Dedifferentiated amniotic fluid mesenchymal stem cell (primary cell): Measurements from ENCODE around the gene ERH.
"Not testable (repeated sequence)": the region's sequence is repeated elsewhere in the genome, so short reads cannot be mapped to it uniquely, and the experiment has no call there.

Experiments
- DNase-seq: peaks from one replicate; pipeline ENCODE4 v3.0.0-alpha.2; 2016; ENCODE audit errors: extremely low spot score

Gene ERH

DNA sequence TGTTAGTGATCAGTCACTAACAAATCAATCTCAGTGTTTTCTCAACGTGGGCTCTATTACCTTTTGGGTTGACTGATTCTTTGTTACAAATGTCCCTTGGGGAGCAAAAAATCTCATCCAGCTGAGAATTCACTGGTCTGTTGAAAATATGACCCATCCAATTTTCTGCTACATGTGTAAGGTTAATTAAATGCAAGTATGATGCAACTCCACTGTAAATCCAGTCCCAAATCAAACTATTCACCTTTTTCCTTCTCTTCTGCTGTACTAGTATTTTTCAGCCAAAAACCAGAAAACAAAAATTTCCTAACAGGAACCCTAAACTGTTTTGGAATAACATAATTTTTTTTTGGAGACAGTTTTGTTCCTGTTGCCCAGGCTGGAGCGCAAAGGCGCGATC is 2.2 kb downstream of the ERH start:
- DNase-seq = peak; percentile 21

DNA sequence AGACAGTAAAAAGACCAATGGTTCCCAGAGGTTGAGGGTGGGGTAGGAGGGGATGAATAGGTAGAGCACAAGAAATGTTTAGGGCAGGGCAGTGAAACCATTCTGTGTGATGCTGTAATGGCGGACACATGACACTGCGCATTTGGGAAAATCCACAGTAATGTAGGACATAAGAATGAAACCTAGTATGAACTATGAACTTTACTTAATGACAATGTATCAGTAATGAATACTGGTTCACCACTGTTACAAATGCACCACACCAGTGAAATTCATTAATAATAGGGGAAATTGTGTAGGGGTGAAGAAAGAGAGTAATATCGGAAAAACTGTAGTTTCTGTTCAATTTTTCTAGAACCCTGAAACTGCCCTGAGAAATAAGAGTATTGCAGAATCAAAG is 5.6 kb downstream of the ERH start:
- no peak for DNase-seq

DNA sequence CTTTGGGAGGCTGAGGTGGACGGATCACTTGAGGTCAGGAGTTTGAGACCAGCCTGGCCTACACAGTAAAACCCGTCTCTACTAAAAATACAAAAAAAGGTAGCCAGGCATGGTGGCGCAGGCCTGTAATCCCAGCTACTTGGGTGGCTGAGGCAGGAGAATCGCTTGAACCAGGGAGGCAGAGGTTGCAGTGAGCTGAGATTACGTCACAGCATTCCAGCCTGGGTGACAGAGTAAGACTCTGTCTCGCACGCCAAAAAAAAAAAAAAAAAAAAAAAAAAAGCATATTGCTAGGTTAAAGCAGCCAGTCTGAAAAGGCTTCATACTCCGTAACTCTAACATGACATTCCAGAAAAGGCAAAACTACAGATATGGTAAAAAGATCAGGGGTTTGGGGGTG is 6.7 kb downstream of the ERH start:
- DNase-seq = not testable (repeated sequence)

DNA sequence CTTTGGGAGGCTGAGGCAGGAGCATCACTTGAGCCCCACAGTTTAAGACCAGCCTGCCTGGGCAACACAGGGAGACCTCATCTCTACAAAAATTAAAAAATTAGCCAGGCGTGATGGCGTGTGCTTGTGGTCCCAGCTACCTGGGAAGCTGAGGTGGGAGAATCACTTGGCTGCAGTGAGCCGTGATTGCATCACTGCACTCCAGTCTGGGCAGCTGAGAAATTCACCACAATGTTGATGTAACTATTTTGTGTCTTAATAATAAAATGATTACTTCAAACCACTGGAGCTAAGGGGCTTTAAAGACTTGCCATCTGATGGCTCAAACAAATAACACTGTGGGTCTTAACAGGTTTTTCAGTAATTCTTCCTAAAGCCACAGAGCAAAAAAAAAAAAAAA is 10.8 kb downstream of the ERH start:
- DNase-seq = no peak

DNA sequence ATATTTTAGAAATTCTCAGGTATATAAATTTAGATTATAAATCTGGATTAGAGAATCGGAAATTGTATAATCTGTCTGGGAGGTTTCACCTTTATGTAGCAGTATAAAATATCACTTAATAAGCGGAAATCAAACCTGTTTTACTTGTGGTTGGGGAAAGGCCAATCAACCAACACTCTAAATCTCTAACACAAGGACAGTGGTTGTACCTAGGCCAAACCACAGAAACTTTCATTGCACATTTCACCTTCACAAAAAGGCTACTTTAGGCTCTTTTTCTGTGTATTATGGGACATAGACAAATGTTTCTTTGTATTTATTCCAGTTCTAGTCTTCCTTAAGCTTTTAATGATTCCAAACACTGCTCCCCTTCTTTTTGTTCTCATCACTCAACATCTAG is 19.8 kb downstream of the ERH start:
- no peak for DNase-seq

DNA sequence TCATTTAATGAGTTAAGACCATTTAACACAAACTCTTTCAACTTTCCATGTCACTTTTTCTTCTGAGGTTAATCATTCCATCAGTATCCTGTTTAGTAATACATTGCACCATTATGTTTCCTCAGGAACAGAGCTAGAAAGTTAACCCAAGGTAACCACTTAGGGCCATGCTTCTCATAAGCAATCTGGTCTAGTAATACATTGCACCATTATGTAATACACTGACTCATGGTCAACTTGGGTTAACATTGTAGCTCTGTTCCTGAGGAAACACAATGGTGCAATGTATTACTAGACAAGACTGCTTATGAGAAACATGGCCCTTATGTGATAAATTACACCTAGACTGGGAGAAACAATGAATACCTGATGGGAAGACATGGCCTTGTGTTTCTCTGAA is 21.7 kb downstream of the ERH start:
- DNase-seq = no peak

DNA sequence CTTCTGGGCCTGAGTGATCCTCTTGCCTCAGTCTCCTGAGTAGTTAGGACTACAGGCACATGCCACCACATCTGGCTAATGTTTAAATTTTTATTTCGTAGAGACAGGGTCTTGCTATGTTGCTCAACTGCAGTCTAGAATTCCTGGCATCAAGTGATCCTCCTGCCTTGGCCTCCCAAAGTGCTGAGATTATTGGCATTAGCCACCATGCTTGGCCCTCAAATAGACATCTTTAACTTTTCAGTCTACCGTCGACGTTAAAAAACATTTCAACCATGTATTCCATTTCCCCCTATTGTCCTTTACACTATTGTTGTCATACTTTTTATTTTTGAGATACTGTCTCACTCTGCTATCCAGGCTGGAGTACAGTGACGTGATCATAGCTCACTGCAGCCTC is 22.4 kb downstream of the ERH start:
- no peak for DNase-seq

DNA sequence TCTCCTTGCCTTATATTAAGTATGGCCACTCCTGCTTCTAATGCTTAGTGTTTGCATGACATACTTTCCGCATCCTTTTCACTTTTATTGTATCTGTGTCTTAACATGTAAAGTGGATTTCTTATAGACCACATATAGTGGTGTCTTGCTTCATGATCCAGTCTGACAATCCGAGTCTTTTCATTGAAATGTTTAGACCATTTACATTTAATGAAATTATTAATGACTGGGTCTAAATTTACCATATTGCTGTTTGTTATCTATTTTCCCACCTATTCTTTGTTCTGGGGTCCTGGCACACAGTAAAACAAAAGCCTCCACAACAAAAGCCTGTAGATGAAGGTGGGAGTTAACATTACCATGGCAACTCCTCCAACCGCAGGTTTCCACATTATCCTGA is 22.9 kb downstream of the ERH start:
- no peak for DNase-seq

DNA sequence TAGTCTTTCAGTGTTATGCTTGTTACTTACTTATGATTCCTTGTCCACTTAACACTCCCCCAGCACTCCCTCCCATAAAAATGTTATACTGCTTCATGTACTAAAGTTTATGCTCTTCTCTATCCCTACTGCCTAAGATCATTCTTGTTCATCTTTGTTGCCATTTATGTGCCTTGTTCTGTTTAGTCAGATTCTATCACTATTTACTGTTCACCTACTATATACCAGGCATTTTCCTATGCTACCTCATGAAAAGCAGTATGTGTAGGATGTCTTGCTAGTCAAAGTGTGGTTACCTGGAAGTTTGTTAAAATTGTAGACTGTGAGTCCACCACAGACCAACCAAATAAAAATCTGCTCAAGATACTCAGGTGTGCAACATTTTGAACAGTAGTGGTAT is 23.9 kb downstream of the ERH start:
- no peak for DNase-seq

DNA sequence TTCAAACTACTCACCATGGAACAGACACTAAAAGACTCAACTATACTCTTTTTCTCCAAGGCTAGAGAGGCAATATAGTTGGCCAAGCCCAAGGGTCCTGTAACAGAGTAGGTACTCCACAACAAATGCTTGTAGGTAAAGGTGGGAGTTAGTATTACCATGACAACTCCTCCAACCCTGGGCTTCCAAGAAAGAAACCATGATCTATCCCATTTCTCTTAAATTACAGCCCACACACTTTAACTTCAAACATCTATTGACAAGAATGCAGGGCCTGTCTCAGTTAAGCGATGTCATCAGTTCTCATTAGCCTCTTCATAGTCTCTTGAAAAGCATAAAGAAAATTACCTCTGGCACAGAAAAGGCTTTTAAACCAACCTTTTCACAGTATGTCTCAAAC is 25.0 kb downstream of the ERH start:
- DNase-seq = no peak

DNA sequence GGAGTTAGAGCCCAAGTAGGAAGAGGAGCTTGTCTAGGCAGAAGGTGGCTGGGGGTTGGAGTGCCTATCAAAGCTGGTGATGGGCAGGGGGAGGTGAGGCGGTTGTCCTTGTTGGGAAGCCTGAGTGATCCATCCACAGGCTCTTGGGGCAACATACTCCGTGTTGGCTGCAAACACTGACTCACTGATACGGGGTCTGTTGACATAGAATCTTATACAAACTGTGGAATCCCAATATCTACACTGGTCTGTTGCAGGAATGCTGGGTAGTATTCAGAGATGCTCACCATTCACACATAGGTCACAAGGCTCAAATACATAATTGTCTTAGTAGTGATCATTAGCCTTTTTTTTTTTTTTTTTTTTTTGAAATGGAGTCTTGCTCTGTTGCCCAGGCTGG is 26.0 kb downstream of the ERH start:
- no peak for DNase-seq

DNA sequence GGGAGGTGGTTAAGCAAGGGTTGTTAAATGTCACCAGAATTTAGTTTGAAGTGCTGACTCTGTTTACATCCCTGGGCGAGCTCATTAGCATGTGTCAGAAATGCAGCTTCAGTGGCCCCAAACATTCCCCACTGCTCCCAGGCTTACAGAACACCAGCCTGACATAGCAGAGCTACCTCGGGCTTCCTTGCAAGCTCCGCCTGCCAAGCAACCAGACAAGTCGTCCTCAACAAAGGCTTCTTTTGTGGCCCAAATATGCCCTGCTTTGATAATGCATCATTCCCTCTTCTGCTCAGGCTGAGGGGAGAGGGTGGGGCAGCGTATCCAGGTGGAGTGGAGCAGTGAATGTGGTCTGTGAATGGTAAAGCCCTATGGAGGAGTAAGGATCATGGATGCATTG is 28.0 kb downstream of the ERH start:
- DNase-seq = no peak

DNA sequence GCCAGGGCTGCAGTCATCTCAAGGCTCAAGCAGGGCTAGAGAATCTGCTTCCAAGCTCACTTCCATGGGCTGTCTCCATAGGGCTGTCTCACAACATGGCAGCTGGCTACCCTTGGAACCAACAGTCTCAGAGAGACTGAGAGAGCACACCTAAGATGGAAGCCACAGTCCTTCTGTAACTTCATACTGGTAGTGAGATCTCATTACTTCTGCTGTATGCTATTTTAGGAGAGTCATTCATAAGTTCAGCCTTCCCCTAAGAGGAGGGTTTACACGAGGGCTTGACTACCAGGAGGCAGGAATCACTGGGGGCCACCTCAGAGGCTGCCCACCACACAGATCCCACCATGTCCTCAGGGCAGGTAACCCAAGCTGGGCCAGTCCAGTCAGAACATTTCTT is 29.7 kb downstream of the ERH start:
- DNase-seq = no peak

DNA sequence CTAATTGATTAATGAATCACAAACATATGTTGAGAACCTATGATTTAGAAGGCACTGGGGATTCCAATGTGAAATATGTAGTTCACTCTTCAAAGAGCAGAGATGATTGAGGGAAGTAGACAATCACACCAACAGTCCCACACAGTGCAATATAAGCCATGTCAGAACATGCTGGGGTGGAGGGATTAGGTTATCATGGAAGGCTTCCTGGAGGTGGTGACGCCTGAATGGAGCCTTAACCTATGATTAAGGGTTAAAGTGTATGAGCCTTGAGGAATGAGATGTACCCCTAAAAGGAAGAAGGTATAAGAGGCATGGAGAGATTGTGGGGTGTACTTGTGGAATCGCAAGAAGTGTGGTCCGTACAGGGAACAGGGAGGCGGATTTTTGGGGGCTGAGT is 31.3 kb downstream of the ERH start:
- no peak for DNase-seq

DNA sequence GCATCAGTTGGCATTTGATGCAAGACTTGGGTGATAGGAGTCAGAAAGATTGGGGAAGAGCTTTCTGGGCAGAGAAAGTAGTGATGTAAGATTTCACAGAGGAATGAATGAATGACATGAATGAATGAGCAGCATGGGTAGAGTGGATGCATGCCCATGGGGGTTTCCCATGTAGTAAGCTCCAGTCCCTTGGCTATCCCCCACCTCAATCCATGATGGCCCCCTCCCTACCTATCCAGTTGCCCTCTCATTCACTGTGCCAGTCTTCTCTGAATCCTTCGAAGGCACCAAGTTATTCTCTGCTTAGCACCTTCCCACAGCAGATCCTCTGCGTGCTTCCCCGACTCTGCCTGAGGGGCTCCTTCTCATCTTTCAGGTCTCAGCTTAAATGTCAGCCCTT is 32.0 kb downstream of the ERH start:
- no peak for DNase-seq

DNA sequence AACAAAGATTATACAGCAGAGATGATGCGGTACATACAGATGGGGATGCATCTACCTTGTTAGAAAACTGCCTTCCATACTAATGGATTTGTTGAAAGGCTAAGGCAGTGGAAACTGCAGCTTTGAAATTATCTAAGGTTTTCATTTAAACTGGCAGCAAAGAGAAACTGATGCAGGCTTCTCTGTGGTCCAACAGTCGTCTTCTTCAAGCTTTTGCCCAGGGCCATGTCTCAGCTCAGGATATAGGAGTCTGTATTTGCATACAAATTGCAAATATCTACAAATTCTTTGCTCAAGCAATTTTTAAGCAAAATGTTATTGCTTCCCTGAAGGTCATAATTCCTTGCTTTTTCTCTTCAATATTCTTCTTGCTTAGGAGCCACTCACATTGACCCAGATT is 33.7 kb downstream of the ERH start:
- DNase-seq = no peak

DNA sequence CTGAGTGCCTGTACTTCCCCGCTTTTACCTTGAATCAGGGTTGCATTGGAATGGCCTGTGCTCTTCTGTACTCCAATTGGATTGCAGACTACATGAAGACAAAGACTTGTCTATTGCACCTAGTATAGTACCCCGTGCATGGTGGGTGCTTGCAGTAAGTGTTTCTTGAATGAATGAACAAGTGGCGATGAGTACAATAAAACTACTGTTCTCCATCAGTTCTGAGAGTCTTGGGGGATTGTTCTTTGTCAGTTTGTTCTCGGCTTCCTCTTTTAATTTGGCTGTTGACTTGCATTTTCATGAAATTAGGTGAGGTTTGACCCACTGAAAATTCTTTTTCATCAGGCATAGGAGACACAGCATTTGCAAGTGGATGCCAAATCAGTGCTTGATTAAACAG is 34.1 kb downstream of the ERH start:
- no peak for DNase-seq

DNA sequence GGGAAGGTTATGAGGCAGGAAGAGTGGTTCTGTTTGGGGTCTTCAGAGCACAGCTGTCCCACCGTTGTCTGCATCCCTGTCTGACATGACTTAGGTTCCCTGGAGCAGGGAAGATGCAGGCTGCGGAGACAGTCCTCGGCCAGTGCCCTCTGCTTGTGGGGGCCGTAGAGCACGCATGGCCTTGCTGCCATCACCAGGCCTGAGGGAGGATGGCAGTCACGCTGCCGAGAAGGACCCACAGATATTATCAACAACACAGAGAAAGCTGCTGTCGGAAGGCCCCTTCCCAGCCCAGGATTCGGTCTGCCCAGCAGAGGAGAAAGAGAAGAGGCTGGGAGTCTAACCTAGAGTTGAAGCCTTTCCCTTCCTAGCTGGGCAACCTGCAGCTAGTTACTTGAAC is 35.0 kb downstream of the ERH start:
- no peak for DNase-seq

DNA sequence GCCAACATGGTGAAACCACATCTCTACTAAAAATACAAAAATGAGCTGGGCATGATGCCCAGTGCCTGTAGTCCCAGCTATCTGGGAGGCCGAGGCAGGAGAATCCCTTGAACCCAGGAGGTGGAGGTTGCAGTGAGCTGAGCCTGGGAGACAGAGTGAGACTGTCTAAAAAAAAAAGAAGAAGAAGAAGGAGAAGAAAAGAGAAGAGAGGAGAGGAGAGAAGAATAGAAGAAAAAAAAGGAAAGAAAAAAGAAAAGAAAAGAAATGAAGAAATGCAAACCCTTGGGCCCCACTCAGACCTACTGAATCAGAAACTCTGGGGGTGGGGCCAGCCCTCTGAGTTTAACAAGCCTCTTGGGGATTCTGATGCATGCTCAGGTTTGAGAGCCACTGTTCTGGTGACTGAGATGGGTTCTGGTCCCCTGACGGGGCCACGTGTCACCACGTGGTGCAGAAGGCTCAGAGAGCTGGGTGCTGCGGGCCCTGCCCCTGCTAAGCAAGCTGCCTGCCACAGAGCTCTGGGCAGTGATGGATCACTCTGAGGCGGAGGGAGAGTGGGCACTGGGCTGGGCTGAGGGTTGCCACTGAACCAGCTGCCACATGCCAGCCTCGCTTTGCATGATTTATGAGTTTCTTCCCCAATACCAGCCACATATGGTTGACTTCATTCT is 37.5 kb downstream of the ERH start:
- DNase-seq = no peak

DNA sequence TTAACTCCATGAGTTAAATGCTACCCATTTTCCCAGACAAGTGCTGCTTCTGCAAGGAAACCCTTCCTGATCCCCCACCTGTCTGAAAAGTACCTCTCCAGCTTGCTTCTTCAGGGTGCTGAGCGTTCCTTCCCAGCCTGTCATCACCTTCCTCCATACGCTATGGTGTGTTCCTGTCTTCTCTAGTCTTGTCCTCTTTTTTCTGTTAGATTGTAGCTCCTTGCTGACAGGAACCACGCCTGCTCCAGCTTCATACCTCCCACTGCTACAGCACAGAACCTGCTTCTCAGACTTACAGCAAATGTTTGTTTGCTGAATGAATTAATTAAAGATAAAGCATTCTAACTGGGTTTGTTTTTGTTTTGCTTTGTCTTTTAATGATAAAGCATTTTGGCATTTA is 39.1 kb downstream of the ERH start:
- no peak for DNase-seq

DNA sequence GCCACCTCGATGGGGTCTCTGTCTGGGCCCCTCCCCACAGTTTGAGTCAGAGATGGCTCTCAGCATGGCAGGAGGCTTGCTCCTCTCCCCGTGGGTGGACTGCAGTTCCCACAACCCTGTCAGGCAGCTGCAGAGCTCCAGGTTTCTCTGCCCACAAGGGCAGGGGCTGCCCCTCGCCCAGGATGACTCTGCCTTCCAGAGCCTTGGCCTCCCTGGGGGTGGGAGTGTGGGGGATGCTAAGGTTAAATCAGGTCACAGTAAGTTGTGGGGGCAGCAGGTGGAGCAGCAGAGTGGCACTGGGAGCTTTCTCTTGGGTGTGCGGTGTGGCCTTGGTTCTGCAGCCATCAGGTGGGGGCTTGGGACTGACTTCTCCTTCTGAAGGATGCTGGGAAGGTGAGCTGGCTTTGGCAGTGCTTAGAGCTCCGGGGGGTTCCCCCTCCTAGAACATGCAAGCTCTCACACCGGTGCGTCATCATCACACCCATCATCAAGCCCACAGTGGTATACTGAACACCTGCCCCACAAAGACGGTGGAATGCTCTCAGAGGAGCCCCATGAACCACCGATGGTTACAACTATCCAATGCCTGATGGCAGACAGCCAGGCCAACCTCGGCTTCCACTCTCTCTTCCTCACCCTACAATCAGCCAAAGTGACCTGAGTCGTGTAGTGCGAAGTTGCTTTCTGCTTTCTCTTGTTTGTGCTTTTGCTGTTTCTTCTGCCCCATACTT is 39.7 kb downstream of the ERH start:
- no peak for DNase-seq

DNA sequence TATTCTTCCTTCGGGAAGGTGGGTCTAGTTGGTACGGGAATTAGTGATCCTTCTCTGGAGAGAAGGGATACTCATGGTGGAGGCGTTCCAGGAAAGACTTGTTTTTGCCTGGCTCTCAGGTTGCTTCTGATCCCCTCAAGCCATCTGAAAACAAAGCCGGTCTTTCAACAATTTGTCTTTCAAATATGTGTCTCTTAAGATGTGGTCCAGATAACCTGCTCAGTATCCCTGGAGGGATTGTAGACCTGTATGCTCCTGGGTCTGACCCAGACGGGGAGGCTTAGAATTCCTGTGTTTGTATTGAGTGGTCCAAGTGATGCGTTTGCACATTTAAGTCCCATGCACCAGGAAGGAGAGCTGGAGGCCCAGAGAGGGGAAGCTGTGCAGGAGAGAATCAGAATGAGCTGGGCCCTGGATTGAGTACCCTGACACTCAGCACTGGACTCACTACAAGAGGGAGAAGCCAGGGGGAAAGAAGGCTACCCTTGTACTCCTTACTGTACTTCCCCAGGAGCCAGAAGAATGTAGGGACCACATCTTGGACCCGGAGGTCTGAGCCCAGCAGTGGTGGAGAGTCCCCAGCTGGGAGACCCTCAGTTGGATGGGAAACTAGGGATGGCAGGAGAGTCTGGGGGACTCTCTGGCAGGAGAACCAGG is 40.4 kb downstream of the ERH start:
- DNase-seq = no peak

DNA sequence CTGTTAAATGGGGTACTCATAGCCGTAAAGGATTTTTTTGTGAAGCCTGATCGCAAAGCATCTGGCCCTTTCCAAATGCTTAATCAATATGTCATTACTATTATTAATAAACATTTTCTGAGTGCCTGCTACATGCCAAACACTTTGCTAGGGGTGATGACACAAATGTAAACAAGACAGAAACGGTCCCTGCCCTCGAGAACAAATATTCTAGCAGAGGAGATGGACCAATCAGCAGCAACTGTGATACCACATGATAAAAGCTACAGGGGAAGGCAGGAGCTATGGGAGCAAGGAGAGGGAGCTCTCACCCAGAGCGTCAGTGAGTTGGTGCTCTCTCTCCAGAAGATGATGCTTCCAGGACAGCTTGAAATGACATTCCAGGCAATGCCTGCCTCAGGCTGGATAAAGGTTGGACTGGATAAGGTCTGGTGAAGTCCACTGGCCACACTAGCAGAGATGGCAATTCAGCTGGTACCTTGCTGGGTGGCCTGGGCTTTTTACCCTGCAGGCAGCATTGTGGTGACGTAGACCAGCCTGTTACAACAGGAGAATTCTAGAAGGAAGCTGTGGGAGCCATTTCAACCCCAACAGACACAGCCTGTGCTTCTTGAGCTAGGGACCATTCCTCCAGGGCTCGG is 41.1 kb downstream of the ERH start:
- no peak for DNase-seq
